Karpas-422 (cell line): ENCODE measurements around the gene RAB6B. TPM values are rescaled to one million over a fixed set of nuclear protein-coding genes. Genes with fewer than 3 reads are reported as not detected.

Experiments
- DNase-seq: peaks from one replicate; pipeline ENCODE4 v3.0.0-alpha.2; 2015
- H2AFZ ChIP-seq: fragments of 200-600 bp; sonication (generic); 2 replicates; pipeline ENCODE4 v1.6.1; 2014; ENCODE audit warnings: antibody characterized with exemption, low read length, mixed read lengths
- H3K27ac ChIP-seq: fragments of 200-600 bp; sonication (generic); 2 replicates; pipeline ENCODE4 v1.5.1; 2014; ENCODE audit warnings: mild to moderate bottlenecking, low read length, moderate library complexity
- H3K27me3 ChIP-seq: fragments of 200-600 bp; sonication (generic); 2 replicates; pipeline ENCODE4 v1.6.1; 2014; ENCODE audit warnings: low read length, mixed read lengths
- H3K36me3 ChIP-seq: fragments of 200-600 bp; sonication (generic); 2 replicates; pipeline ENCODE4 v1.6.1; 2014; ENCODE audit warnings: low read length, mixed read lengths; ENCODE audit not compliant: insufficient read depth
- H3K4me1 ChIP-seq: fragments of 200-600 bp; sonication (generic); 2 replicates; pipeline ENCODE4 v1.6.1; 2014; ENCODE audit warnings: mild to moderate bottlenecking, low read length, mixed read lengths
- H3K4me2 ChIP-seq: fragments of 200-600 bp; sonication (generic); 2 replicates; pipeline ENCODE4 v1.6.1; 2014; ENCODE audit warnings: low read length, low read depth, mild to moderate bottlenecking; ENCODE audit not compliant: poor library complexity, severe bottlenecking
- H3K4me3 ChIP-seq: fragments of 200-600 bp; sonication (generic); 2 replicates; pipeline ENCODE4 v1.5.1; 2014; ENCODE audit warnings: mild to moderate bottlenecking, antibody characterized with exemption, low read length, mixed read lengths
- H3K79me2 ChIP-seq: fragments of 200-600 bp; sonication (generic); 2 replicates; pipeline ENCODE4 v1.6.1; 2014; ENCODE audit warnings: mild to moderate bottlenecking, low read length, mixed read lengths
- H3K9ac ChIP-seq: fragments of 200-600 bp; sonication (generic); 2 replicates; pipeline ENCODE4 v1.6.0; 2014; ENCODE audit warnings: low read length
- H3K9me2 ChIP-seq: fragments of 200-600 bp; sonication (generic), shearing (Covaris generic); replicated peaks from 2 replicates; pipeline ENCODE4 v1.6.0; 2014; ENCODE audit warnings: mild to moderate bottlenecking, low read length, moderate library complexity; ENCODE audit not compliant: insufficient read depth
- H3K9me3 ChIP-seq: fragments of 300-700, 200-600 bp; sonication (generic); 2 replicates; pipeline ENCODE4 v1.6.1; 2014; ENCODE audit warnings: low read length, mixed read lengths
- H4K20me1 ChIP-seq: fragments of 200-600 bp; sonication (generic); 2 replicates; pipeline ENCODE4 v1.6.1; 2014; ENCODE audit warnings: mild to moderate bottlenecking, antibody characterized with exemption, low read length, low read depth; ENCODE audit not compliant: insufficient read depth
- total RNA-seq: library from RNA; depleted of rRNA; stranded (reverse); fragments of >200 nt; shearing (Covaris generic); gene quantifications from 2 replicates; pipeline ENCODE4 v1.2.3, GENCODE V29; 2014; ENCODE audit warnings: low replicate concordance

The RAB6B gene
- total RNA-seq, 1 experiment from 2014 or later: not detected

- Histone ChIP-seq H2AFZ (no peak overlapping the region), H3K9me2 (no peaks in the 10 kb centered on the region), H3K27ac (no peak overlapping the region), H4K20me1 (no peaks in the 10 kb centered on the region), H3K36me3 (no peaks in the 10 kb centered on the region), H3K4me3 (no peak overlapping the region), H3K79me2 (no peaks in the 10 kb centered on the region), H3K9ac (no peak overlapping the region), H3K4me1 (no peaks in the 10 kb centered on the region), H3K9me3 (no peaks in the 10 kb centered on the region), H3K4me2 (no peak overlapping the region), H3K27me3 (no peaks in the 10 kb centered on the region)
- no peak for DNase-seq
Observed at GRCh38 chr3:133910422-133910821, 14.7 kb upstream of the RAB6B start.

- Histone ChIP-seq H3K27ac (no peak overlapping the region), H4K20me1 (no peaks in the 10 kb centered on the region), H2AFZ (no peak overlapping the region), H3K4me3 (no peak overlapping the region), H3K9me2 (no peaks in the 10 kb centered on the region), H3K9ac (no peak overlapping the region), H3K36me3 (no peaks in the 10 kb centered on the region), H3K9me3 (no peaks in the 10 kb centered on the region), H3K27me3 (no peaks in the 10 kb centered on the region), H3K4me1 (no peaks in the 10 kb centered on the region), H3K4me2 (no peak overlapping the region), H3K79me2 (no peaks in the 10 kb centered on the region)
- peak; percentile 76 for DNase-seq
Observed at GRCh38 chr3:133905376-133905775, 9.7 kb upstream of the RAB6B start.

GRCh38 chr3:133901847-133902246, 6.2 kb upstream of the RAB6B start:
- no peak overlapping the region for H3K4me2 ChIP-seq
- H3K9ac ChIP-seq: no peak overlapping the region
- no peak overlapping the region for H2AFZ ChIP-seq
- H3K36me3 ChIP-seq: no peaks in the 10 kb centered on the region
- no peaks in the 10 kb centered on the region for H3K27me3 ChIP-seq
- no peaks in the 10 kb centered on the region for H3K9me2 ChIP-seq
- DNase-seq: no peak
- H3K79me2 ChIP-seq: no peaks in the 10 kb centered on the region
- no peak overlapping the region for H3K4me3 ChIP-seq
- no peak overlapping the region for H3K27ac ChIP-seq
- H4K20me1 ChIP-seq: no peaks in the 10 kb centered on the region
- no peaks in the 10 kb centered on the region for H3K4me1 ChIP-seq
- no peaks in the 10 kb centered on the region for H3K9me3 ChIP-seq

DNA sequence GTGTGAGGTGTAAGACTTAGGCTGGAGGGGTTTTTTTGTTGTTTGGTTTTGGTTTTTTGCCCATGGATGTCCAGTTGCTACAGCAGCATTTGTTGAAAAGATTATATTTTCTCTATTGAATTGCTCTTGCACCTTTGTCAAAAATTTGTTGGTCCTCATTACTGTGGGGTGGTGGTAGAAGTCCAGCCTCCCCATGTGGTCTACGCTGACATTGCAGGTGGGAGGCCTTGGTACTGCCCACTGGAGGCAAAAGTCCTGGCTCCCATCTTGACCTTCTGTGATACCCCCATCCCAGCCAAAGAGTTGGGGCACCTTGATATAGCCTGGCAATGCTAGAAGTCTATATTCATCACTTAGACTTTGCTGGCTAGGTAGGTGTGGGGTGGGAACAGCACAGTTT, 5.4 kb upstream of the RAB6B start:
- Histone ChIP-seq H3K27ac (no peak overlapping the region), H3K4me2 (no peak overlapping the region), H3K9me2 (no peaks in the 10 kb centered on the region), H3K9me3 (no peaks in the 10 kb centered on the region), H3K36me3 (no peaks in the 10 kb centered on the region), H2AFZ (no peak overlapping the region), H3K79me2 (no peaks in the 10 kb centered on the region), H3K4me1 (no peaks in the 10 kb centered on the region), H3K4me3 (no peak overlapping the region), H3K27me3 (no peaks in the 10 kb centered on the region), H4K20me1 (no peaks in the 10 kb centered on the region), H3K9ac (no peak overlapping the region)
- peak; percentile 46 for DNase-seq

DNA sequence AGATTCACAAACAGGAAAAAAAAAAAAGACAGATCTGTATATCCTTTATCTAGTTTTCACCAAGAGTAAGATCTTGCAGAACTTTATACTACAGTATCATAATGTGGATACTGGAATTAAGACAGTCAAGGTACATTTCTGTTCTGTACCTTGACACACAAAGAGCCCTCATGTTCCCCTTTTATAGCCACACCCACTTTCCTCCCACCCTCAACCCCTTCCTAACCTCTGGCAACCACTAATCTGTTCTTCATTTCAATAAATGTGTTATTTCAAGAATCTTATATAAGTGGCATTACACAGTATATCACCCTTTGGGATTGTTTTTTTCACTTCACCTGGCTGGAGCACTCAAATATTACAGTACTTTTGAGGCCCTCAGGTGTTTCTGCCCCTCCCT, 3.6 kb upstream of the RAB6B start:
- no peaks in the 10 kb centered on the region for H3K27me3 ChIP-seq
- no peaks in the 10 kb centered on the region for H3K36me3 ChIP-seq
- no peak overlapping the region for H2AFZ ChIP-seq
- no peak overlapping the region for H3K9ac ChIP-seq
- H3K9me2 ChIP-seq: no peaks in the 10 kb centered on the region
- H3K27ac ChIP-seq: no peak overlapping the region
- no peaks in the 10 kb centered on the region for H3K79me2 ChIP-seq
- no peaks in the 10 kb centered on the region for H3K9me3 ChIP-seq
- no peaks in the 10 kb centered on the region for H3K4me1 ChIP-seq
- DNase-seq: no peak
- H4K20me1 ChIP-seq: no peaks in the 10 kb centered on the region
- no peak overlapping the region for H3K4me3 ChIP-seq
- no peak overlapping the region for H3K4me2 ChIP-seq

DNA sequence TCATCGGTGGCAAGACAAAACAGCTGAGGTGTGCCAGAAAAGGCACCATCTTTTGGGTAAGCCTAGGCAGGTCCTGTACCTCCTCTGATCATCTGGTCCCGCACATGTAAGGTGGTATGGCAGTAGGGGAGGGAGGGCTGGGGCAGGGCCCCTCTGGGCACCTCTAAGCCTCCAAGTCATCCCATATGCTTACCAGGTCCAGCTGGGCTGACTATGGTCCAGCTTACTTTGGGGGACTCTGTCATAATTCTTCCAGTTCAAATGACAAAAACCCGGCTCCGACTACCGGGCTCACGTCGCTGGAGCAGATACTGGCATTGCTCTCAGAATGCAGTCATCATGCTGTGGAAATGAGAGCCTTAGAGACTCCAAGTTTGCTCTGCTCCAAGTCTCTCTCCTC, 1.9 kb upstream of the RAB6B start:
- no peak for DNase-seq
- Histone ChIP-seq H3K27ac (no peak overlapping the region), H3K4me2 (no peak overlapping the region), H3K79me2 (no peaks in the 10 kb centered on the region), H3K27me3 (no peaks in the 10 kb centered on the region), H3K36me3 (no peaks in the 10 kb centered on the region), H3K4me1 (no peaks in the 10 kb centered on the region), H3K9me2 (no peaks in the 10 kb centered on the region), H4K20me1 (no peaks in the 10 kb centered on the region), H3K9ac (no peak overlapping the region), H3K4me3 (no peak overlapping the region), H2AFZ (no peak overlapping the region), H3K9me3 (no peaks in the 10 kb centered on the region)

GRCh38 chr3:133896002-133896761, 500 bp upstream of the RAB6B start:
- Histone ChIP-seq H3K9me3 (no peaks in the 10 kb centered on the region), H3K4me1 (no peaks in the 10 kb centered on the region), H3K27me3 (no peaks in the 10 kb centered on the region), H4K20me1 (no peaks in the 10 kb centered on the region), H2AFZ (no peak overlapping the region), H3K4me3 (no peak overlapping the region), H3K27ac (no peak overlapping the region), H3K36me3 (no peaks in the 10 kb centered on the region), H3K9me2 (no peaks in the 10 kb centered on the region), H3K9ac (no peak overlapping the region), H3K4me2 (no peak overlapping the region), H3K79me2 (no peaks in the 10 kb centered on the region)
- no peak for DNase-seq

DNA sequence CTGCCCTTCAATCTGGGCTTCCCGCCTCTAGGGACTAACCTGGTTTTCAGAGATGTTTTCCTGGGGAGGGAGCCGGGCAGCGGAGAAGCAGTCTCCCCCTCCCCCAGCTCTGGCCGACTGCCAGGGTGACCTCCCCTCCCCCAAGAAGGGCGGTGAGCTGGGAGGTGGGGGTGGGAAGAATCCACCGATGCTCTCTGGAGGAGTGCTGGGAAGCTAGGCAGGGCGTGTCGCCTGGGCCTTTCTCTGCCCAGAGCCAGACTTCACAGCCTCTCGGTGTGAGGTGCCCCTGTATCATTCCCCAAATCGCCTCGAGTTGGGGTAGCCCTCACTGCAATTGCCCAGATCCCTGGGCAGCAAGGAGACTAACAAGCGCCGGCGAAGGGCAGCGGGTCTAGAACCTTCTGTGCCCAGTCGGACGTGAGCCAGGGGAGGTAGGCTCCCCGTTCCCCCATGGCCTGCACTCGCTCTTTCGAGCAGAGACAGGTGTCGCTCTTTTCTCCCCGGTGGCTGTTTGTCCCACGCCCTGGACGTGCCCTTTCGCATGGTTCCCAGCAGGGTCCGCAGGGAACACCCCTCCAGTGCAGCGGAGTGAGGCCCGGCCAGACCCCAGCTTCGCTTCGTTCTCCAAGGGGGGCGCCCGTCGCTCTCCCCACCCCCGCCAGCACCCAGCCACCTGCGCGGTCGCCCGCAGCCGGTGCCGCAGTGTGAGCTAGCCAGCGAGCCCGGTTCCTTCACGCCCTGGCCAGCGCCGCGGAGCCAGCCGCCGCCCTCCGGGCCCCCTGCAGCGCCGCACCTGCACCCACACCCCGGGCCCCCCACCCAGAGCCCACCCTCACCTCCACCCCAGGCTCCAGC, 1.1 kb downstream of the RAB6B start:
- no peak overlapping the region for H3K9ac ChIP-seq
- H3K27me3 ChIP-seq: no peaks in the 10 kb centered on the region
- DNase-seq: no peak
- no peaks in the 10 kb centered on the region for H3K36me3 ChIP-seq
- H3K4me2 ChIP-seq: no peak overlapping the region
- no peaks in the 10 kb centered on the region for H3K9me3 ChIP-seq
- H3K9me2 ChIP-seq: no peaks in the 10 kb centered on the region
- H3K27ac ChIP-seq: no peak overlapping the region
- no peaks in the 10 kb centered on the region for H3K79me2 ChIP-seq
- H2AFZ ChIP-seq: no peak overlapping the region
- no peaks in the 10 kb centered on the region for H4K20me1 ChIP-seq
- no peaks in the 10 kb centered on the region for H3K4me1 ChIP-seq
- H3K4me3 ChIP-seq: no peak overlapping the region
